Measurements from ENCODE around the gene NUP133.
"Not testable (repeated sequence)": the region's sequence is repeated elsewhere in the genome, so short reads cannot be mapped to it uniquely, and the experiment has no call there.

The NUP133 gene

GRCh38 chr1:229431284-229432115 lies 76.6 kb downstream of the NUP133 start:
- no peak for DNase-seq
- in situ Hi-C loops (cut with MboI; ENCODE audit: low pct_unique_long_range_greater_than_20kb, low sequenced_read_pairs), result no loop called here

GRCh38 chr1:229430761-229431283 lies 77.3 kb downstream of the NUP133 start:
- DNase-seq, result peak; percentile 70
- in situ Hi-C loops (cut with MboI; ENCODE audit: low pct_unique_long_range_greater_than_20kb, low sequenced_read_pairs), result no loop called here

GRCh38 chr1:229428256-229428655 lies 79.9 kb downstream of the NUP133 start:
- in situ Hi-C loops (cut with MboI; ENCODE audit: low pct_unique_long_range_greater_than_20kb, low sequenced_read_pairs), result no loop called here
- DNase-seq, result no peak

- in situ Hi-C loops (cut with MboI; ENCODE audit: low pct_unique_long_range_greater_than_20kb, low sequenced_read_pairs), result no loop called here
- no peak for DNase-seq
These were observed 80.6 kb downstream of the NUP133 start for GRCh38 chr1:229427572-229427971.

GRCh38 chr1:229425564-229426159 lies 82.5 kb downstream of the NUP133 start:
- DNase-seq, result no peak
- in situ Hi-C loops (cut with MboI; ENCODE audit: low pct_unique_long_range_greater_than_20kb, low sequenced_read_pairs), result no loop called here

- no peak for DNase-seq
- in situ Hi-C loops (cut with MboI; ENCODE audit: low pct_unique_long_range_greater_than_20kb, low sequenced_read_pairs), result no loop called here
These were observed 87.4 kb downstream of the NUP133 start for GRCh38 chr1:229420765-229421164.

- in situ Hi-C loops (cut with MboI; ENCODE audit: low pct_unique_long_range_greater_than_20kb, low sequenced_read_pairs), result no loop called here
- no peak for DNase-seq
These were observed 87.9 kb downstream of the NUP133 start for GRCh38 chr1:229420224-229420623.

- in situ Hi-C loops (cut with MboI; ENCODE audit: low pct_unique_long_range_greater_than_20kb, low sequenced_read_pairs), result not testable (repeated sequence)
These were observed 89.6 kb downstream of the NUP133 start for GRCh38 chr1:229418586-229418985.

GRCh38 chr1:229412810-229413209 lies 95.3 kb downstream of the NUP133 start:
- DNase-seq; in situ Hi-C loops (cut with MboI; ENCODE audit: low pct_unique_long_range_greater_than_20kb, low sequenced_read_pairs): not testable (repeated sequence)

More at GRCh38 chr1:229418586-229418985, 89.6 kb downstream of the NUP133 start:
- DNase-seq, result not testable (repeated sequence)

GRCh38 chr1:229412056-229412455 lies 96.1 kb downstream of the NUP133 start:
- in situ Hi-C loops (cut with MboI; ENCODE audit: low pct_unique_long_range_greater_than_20kb, low sequenced_read_pairs), result no loop called here
- DNase-seq, result no peak

GRCh38 chr1:229411434-229412055 lies 96.6 kb downstream of the NUP133 start:
- in situ Hi-C loops (cut with MboI; ENCODE audit: low pct_unique_long_range_greater_than_20kb, low sequenced_read_pairs), result no loop called here
- peak; percentile 31 for DNase-seq

GRCh38 chr1:229410692-229411433 lies 97.3 kb downstream of the NUP133 start:
- DNase-seq, result peak; percentile 64
- in situ Hi-C loops (cut with MboI; ENCODE audit: low pct_unique_long_range_greater_than_20kb, low sequenced_read_pairs), result no loop called here

- in situ Hi-C loops (cut with MboI; ENCODE audit: low pct_unique_long_range_greater_than_20kb, low sequenced_read_pairs), result no loop called here
- DNase-seq, result no peak
These were observed 97.8 kb downstream of the NUP133 start for GRCh38 chr1:229410370-229410691.

- in situ Hi-C loops (cut with MboI; ENCODE audit: low pct_unique_long_range_greater_than_20kb, low sequenced_read_pairs), result no loop called here
These were observed 98.3 kb downstream of the NUP133 start for GRCh38 chr1:229409616-229410369.

GRCh38 chr1:229408458-229409037 lies 99.6 kb downstream of the NUP133 start:
- DNase-seq, result no peak
- in situ Hi-C loops (cut with MboI; ENCODE audit: low pct_unique_long_range_greater_than_20kb, low sequenced_read_pairs), result no loop called here

More at GRCh38 chr1:229409616-229410369, 98.3 kb downstream of the NUP133 start:
- DNase-seq, result no peak

GRCh38 chr1:229407206-229408026 lies 100.7 kb downstream of the NUP133 start:
- in situ Hi-C loops (cut with MboI; ENCODE audit: low pct_unique_long_range_greater_than_20kb, low sequenced_read_pairs), result no loop called here
- DNase-seq, result no peak

GRCh38 chr1:229406798-229407197 lies 101.3 kb downstream of the NUP133 start:
- in situ Hi-C loops (cut with MboI; ENCODE audit: low pct_unique_long_range_greater_than_20kb, low sequenced_read_pairs), result no loop called here

GRCh38 chr1:229403573-229403972 lies 104.6 kb downstream of the NUP133 start:
- DNase-seq, result no peak
- in situ Hi-C loops (cut with MboI; ENCODE audit: low pct_unique_long_range_greater_than_20kb, low sequenced_read_pairs), result no loop called here

More at GRCh38 chr1:229406798-229407197, 101.3 kb downstream of the NUP133 start:
- DNase-seq, result no peak
